Activated naive CD4-positive, alpha-beta T cell treated with anti-CD3 and anti-CD28 coated beads, Interleukin-2, amount 50 U/mL, for 16 hours (primary cell): ENCODE measurements around the gene ANKRD17.

Experiments used
- DNase-seq: peaks from one replicate; pipeline ENCODE4 v3.0.0-alpha.2; 2020

The ANKRD17 gene

DNA sequence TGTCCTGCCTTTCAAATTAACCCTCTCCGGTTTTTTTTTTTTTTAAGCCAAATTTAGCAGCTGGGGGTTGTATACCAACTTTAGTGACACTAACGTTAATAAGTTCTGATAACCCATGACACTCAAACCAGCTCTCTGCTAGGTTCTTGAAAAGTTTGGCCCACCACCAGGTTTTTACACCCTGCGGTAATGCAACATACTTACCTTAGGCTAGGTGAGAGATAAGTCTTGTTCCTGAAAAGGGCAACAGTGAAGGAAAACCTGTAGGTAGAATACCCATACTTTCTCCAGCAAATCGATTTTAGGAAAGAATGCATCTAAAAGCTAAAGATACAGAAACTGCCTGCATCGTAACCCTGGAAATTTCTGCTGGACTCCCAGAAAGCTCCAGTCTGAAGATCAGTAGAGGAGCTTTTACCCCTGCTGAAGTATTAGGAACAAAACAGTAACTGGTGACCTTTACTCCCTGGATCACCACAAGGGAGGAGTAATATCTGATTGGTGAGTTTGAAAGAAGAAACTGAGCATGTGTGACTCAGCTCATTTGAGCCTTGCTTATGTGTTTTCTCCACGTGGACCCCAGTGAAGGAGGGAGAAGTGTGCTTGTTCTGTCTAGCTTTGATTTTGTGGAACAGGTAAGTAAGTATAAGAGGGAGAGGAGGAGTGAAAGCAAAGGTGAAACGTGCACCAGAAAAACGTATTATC, 154.6 kb downstream of the ANKRD17 start:
- DNase-seq: no peak

DNA sequence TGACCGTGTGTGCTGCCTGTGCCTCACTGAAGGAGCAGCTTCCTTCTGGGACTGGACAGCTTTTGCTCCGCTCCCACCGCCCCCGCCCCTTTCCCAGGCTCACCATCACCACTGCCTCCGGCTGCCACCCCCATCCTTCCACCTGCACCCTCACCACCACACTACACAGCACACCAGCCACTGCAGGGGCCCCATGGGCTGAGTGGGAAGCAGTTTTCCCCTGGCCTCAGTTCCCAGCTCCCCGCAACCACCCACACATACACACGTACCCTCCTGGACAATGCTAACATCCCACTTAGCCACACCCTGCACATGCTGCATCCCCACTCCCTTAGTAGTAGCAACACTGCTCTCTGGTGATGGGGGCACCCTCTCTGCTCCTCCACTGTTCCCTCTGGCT, 159.5 kb downstream of the ANKRD17 start:
- DNase-seq: no peak

DNA sequence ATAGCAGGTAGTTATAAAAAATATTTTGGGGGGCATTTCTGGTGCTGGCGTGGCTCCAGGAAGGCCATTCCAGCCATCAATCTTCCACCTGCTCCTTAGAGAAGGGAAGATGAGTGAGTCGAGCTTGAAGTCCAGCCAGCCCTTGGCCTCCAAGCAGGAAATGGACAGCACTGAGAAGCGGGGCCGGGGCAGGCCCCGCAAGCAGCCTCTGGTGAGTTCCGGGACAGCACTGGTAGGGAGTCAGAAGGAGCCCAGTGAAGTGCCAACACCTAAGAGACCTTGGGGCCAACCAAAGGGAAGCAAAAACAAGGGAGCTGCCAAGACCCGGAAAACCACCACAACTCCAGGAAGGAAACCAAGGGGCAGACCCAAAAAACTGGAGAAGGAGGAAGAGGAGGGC, 159.9 kb downstream of the ANKRD17 start:
- DNase-seq: no peak

DNA sequence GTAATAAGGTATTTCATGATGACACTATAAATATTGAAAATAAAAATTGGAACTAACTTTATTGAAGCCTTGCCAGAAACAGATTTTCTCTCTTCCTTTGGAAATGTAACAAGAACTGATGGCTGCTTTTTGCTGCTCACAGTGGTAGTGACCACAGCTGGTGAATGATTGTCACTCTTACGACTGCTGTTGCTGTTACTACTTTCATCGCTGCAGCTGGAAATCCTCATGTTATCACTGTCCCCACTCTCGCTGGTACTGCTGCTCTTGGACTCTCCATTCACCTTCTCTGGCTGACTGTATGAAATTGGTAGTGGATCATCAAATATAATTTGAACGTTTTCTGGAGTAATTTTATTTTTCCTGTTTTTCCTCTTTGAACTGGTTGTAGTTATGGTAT, 160.6 kb downstream of the ANKRD17 start:
- no peak for DNase-seq

DNA sequence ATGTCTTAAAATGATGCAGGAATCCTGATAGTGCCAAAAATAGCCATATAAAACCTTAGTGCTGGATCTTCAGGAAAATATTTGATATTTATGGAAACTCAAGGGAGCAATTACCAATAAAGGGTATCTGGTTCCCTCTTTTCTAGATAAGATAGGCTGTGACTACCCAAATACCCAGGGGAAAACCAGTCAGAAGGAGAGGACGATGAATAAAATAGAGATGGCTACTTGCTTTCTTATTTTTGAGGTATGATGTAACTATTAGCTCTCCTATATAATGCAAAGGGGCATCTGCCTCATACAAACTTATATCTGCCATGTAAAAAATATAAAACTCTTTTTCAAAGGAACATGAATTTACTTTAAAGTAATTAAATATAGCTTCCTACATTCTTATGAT, 165.7 kb downstream of the ANKRD17 start:
- no peak for DNase-seq

DNA sequence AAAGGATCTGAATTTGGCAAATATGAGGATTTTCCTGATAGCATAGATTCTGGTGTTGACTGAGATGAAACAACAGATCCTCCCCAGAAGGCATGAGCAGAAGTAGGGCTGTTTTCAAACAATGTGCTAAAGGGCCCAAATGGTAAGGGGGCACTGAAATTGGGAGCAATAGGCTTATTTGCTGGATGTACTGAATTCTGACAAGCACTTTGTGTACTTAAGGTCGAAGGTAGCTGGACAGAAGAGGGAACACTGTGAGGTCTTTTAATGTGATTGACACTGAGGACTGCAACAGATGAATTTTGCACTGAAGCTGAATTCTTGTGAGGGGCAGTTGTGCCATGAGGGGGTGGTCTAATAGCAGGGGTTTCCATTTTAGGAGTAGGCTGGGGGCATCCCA, 167.9 kb downstream of the ANKRD17 start:
- DNase-seq: no peak

DNA sequence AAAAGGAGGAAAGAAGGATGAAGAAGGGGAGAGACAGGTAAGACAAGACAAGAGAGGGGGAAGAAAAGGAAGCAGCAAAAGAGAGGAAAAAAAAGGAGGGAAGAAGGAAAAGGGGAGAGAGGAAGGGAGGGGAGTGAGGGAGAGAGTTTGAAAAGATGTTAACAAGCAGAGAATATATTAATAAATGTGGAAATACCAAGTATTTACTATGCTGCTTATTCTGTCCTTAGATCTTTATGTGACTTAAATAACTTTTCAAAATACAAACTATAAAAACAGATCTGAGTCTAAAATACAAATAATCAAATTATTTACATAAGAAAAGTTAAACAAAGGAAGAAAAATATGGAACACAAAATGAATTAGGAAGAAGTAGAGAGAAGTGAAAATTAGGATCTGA, 170.7 kb downstream of the ANKRD17 start:
- DNase-seq: no peak

DNA sequence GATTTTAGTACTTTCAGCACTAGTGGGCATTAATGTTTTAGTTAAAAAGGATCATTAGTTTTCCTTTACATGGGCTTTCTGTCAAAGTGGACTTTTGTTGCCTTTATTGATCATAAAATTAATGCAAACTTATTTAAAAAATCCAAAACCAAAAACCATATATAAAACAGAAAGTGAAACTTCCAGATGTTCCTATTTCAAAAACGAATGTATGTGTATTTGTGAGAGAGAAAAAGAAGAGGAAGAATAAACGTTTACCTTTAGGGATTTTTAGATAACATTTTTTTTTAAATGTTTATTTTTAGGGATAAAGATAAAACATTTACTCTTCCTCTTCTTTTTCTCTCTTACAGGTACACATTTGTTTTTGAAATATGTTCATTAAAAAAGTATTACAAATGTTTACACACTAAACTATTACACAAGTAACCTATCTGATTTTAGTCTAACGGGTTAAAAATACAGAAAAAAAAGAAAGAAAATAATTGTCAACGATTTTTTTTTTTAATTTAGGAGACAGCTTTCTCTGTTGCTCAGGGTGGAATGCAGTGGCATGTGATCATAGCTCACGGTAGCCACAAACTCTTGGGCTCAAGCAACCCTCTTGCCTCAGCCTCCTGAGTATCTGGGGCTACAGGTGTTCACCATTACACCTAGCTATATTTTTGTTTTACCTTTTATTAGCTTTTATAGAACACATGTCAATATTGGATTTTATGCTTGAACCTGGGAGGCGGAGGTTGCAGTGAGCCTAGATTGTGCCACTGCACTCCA, 172.3 kb downstream of the ANKRD17 start:
- DNase-seq: no peak

DNA sequence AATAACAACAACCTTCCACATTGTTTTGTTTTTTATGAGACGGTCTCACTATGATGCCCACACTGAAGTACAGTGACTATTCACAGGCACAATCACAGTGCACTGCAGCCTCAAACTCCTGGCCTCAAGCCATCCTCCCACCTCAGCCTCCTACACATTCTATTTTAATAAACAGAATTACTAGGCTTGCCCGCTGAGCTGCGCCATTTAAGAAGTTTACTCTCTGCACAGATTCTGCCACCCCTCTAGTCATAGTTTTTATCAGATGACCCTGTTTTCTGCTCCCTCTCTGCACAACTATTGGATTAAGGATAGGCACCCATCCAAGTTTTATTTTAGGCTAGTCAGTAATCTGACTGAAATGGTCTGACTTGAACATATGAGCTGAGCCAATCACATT, 177.8 kb downstream of the ANKRD17 start:
- DNase-seq: no peak

DNA sequence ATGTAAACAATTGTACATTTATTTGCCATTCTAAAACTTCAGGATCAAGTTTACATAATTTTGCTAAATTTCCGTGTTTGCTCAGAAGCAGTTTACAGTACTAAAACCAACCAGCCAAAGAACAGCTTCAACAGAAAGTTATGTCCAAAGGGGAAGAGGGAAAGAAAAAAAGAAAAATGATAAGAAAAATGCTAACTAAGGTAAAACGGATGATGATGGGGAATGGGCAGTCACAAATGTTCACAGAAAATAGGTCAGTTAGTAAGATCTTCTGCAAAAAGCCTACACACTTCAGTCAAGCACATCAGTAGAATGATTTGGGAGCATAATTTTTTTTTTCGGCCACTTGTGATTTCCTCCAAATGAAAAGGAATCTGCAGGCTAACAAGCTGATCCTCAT, 182.8 kb downstream of the ANKRD17 start:
- no peak for DNase-seq

DNA sequence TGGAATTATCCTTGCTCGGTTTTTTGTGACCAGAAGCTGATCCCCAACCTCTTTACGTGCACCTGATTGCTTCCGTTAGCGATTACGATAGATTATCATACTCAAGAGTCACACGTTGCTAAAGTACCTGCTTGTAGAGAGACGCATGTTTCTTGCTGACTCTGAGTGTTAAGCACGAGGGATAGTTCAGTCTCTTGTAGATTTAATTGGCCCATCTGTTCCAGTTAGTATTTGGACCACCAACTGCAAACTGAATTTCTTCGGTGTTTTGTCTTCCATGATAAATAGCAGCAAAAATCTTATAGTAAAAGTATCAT, 188.6 kb downstream of the ANKRD17 start:
- no peak for DNase-seq

DNA sequence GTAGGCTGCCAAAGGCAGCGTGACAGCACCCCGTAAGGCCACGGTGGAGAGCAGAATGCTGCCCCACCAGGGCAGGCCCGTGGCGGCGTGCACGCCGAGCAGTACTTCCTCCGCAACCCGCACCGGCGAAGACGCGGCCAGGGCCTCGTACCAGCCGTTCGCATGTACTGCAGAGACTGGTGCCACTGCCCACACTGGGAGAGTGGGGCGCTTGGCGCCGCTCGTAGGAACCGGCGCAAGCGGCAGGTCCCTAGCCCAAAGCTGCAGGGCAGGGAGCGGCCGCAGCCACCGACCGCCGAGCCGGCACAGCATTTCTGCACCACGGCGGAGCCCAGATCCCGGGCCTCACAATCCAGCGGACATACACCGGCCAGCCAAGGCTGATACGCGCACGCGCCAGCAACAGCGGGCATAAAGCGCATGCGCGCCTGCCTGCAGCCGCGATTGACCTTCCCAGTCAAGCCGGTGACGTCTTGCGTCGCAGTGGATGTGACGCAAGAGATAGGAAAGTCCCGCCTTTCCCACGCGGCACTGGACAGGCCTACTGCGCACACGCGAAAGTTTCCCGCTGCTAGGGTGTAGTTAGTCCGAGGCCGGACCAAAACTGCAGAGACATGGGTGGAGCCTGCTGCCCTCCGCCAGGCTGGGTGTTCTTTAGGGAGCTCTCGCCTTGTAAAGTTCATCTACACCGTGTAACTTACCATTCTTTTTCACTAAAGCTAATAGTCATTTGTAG, 189.1 kb downstream of the ANKRD17 start, which contains the start of gene COX18:
COX18 (minus strand) TSS at position 379 of the 736 bp plus-strand sequence; CDS start at position 312, 67 bp downstream.
- peak; percentile 92 for DNase-seq

DNA sequence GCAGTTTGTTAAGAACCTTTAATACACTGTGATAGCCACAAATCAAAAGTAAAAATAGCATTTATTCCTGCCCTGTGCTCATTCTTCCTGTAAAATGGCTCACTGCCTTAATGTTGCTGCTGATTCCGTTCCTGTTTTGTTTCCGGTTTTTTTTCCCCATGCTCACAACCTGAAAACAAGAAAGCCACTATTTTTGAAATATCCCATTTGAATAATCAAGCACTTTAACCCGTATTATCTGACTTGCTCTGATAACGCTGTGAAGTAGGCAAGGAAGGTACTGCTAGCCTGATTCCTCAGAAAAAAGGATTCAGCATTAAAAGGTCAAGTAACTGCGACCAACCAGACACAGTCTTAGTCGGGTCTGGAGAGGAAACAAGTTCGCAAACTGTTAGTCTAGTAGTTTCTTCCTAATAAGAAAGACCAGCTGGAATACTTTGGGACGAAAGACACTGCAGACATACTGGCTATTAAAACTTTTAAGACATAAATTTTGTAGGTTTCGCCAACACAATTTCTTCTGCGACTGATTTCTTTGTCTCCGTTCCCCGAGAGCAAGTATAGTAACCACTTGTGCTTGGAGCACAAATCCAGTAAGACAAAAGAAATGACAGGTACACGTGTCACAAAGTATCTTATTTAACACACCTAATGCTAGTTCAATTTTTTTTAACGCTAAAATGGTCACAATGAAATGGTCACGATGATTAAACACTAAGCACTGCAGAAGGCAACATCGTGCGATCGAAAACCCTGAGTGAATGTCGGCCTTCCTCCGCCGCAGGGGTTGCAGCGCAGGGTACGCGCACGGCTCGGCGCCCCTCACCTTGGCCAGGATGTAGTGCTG, 189.9 kb downstream of the ANKRD17 start:
- no peak for DNase-seq

DNA sequence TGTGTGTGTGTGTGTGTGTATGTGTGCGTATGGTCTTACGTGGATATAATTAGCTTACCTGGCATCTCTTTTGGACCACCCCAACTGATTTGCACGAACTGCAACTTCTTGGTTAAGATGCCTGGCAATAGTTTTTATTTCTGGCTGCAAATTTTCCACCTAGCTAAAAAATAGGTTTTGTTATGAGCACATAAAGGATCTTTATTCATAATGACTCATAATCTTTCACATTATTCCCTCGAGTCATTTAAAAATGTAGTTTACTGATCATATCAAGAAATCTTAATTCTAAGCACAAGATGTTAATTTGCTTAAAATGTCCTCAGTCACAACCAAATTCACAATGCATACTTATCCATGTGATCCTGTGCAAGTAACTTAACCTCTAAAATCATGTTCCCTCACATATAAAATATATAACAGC, 190.6 kb downstream of the ANKRD17 start:
- DNase-seq: peak; percentile 45

DNA sequence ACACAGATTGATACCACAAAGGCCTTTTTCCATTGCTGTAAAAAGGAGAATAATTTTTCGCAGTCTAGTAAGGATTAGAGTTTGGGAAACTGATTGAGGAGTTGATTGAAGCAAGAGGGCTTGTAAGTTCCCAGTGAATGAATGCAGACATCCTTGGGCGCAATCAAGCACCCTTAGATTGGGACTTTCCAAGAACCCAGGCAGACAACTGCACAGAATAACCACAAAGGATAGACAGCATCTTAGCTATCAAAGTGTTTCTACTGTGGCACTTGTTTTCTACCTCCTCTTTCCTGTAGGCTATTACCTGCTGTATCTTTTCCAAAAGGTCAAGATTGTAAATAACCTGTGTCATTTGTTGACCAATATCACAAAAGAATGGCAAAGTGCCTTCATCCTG, 191.7 kb downstream of the ANKRD17 start:
- DNase-seq: no peak

DNA sequence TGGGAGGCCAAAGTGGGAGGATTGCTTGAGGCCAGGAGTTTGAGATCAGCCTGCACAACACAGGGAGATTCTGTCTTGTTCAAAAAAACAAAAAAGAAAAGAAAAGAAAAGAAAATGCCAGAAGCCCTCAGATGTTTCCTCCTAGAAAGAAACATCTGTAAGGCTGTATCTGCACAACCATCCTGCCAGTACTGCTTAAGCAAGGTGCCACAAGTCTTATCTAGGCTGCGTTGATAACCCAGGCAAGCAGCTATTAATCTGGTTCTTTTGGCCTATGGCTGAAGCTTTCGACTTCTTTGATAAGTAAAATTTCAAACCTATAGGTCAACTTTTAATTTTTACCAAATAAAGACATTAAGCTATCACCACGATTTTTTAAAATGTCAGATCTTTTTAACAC, 192.2 kb downstream of the ANKRD17 start:
- no peak for DNase-seq

DNA sequence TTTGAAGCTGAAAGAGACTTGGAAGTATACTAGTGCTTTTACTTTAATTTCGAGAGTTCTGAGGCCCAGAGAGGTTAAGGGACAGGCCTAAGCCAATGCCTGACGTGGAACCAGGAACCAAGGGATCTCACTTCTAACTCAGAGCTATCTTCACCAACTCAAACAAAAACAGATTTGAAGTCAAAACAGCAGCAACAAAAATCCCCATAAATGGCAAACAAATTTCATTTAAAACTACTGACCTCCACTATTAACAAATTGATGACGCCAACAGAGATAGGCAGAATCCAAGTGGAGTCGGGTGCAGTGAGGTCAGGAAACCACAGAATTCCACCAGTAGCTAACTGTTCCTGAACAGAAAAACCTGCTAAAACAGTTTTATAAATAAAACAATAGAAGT, 194.1 kb downstream of the ANKRD17 start:
- no peak for DNase-seq

DNA sequence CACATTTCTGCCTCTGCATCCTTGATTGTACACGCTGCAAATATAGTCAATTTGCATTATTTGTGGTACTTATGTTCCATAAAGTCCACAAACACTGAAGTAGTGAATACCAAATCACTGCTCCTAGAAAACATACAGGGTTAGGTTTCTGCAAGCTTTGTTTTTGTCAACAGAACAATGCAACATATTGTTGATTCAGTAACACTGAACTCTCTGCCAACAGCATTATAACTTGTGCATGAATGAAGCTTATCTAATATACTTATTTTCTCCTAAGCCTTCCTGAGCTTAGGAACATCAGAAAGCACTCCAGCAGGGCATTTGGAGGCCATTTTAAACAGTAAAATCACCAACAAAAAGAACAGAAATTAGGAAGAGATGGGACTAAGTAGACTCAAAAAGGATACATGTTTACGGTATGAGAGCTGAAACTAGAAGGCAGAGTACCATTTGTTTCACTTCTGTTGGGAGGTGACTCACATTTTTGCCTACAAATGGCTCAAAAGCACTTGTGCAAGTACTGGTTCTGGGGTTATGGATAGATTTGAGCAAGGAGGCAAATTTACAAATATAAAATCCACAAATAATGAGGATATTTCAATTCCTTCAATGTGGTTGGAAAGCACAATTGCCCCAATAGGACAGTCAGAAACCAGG, 203.2 kb downstream of the ANKRD17 start:
- DNase-seq: no peak

DNA sequence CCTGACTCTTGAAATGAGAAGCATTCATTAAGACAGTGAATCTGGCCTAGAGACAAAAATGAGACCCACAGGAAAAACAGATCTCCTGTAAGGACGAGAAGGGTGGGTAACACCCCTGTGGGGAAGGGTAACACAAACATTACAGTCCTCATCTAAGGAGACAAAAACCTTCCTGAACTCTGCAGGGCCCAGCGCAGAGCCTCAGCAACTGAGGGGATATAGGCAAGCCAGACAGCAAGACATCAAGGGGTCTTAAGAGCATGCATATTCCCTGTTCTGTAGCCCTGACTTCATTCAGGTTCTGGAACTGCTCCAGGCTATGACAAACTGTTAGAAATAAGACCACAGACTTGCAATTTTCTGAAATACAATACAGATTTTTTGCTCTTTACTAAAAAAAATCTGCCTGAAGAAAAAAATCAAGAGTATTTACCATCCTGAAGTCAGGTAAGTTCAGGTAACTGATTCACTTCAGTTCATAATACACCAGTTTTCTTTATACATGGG, 204.6 kb downstream of the ANKRD17 start:
- no peak for DNase-seq

DNA sequence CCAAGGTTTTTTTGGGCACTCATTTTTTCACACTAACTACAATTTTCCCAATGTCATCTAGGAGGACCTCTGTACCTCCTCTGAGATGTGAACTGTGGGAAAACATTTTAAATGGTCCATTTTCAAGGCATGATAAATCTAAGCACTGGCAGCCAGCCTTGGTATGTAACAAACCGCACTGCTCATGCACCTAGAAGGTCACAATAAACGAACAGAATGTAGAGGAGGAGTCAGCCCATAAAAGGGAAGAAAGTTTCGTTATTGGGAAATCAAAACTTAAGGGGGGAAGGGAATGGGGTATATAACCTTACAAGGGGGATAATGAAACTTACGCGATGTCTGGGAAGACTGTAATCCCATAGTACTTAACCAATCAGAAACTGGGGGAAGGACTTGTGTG, 205.5 kb downstream of the ANKRD17 start:
- no peak for DNase-seq

DNA sequence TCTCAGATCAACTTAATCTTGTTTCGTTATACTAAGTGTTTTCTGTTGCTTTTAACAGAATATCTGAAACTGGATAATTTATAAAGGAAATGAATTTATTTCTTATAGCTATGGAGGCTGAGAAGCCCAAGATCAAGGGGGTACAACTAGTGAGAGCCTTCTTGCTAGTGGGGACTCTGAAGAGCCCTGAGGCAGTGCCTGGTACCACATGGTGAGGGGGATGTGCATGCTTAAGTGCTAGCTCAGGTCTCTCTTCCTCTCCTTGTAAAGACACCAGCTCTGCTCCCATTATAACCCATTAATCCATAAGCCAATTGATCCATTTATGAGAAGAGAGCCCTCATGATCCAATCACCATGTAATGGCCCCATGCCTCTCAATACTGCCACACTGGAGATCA, 207.0 kb downstream of the ANKRD17 start:
- DNase-seq: no peak

DNA sequence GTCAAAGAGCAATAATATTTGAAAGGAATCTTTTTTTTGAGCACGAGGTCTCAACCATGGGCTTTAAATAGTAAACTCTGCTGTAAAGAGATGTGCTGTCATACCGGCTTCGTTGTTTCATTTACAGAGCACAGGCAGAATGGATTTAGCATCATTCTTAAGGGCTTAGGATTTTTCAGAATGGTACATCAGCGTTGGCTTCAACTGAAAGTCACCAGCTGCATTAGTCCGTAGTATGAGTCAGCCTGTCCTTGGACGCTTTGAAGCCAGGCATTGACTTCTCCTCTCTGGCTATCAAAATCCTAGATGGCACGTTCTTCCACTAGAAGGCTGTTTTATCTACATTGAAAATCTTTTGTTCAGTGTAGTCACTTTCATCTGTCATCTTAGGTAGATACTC, 212.7 kb downstream of the ANKRD17 start:
- DNase-seq: no peak
